ENCODE results near the gene TNFSF4.

TNFSF4 gene

DNA sequence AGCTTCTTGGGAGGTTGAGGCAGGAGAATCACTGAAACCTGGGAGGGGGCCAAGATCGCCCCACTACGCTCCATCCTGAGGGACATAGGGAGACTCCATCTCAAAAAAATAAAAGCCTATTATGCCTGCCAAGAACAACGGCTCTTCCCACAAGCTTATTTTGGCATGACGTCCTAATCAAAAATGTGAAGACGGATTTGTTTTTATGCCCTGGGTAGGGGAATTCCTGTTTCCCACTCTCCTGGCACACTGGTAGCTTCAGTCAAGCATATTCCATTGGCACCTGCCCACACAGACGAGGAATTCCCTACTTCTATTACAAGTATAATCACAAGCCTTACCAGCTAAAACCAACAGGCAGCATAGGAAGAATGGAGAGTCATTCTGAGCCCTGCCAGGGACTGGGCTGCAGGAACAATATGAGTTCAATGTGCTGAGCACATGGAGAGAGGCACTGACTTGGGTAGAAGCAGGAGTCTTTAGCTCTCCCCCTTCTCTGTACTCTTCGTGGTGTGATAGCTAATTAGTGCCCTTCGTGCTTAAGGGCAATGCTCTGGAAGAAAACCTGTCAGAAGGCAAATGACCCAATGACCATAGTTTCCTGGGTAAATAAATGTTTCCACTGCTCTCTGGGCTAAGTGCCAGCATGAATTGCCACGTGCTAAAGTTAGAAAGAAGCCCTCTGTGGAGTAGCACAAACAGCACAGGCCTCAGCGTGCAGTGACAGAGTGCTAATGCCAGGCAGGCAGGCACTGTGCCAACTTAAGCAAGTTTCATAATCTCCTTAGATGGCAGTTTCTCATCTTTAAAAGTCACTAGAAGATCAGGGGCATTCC, 16.8 kb downstream of the TNFSF4 start:
- DNase-seq: peak; percentile 56
- no peak overlapping the region for H3K4me3 ChIP-seq (ENCODE audit: low read depth, low read length)
- H3K4me1 ChIP-seq: peaks cover 7% of the 10 kb centered on the region
- H3K36me3 ChIP-seq: no peaks in the 10 kb centered on the region
- TF ChIP-seq, protein P1, sequence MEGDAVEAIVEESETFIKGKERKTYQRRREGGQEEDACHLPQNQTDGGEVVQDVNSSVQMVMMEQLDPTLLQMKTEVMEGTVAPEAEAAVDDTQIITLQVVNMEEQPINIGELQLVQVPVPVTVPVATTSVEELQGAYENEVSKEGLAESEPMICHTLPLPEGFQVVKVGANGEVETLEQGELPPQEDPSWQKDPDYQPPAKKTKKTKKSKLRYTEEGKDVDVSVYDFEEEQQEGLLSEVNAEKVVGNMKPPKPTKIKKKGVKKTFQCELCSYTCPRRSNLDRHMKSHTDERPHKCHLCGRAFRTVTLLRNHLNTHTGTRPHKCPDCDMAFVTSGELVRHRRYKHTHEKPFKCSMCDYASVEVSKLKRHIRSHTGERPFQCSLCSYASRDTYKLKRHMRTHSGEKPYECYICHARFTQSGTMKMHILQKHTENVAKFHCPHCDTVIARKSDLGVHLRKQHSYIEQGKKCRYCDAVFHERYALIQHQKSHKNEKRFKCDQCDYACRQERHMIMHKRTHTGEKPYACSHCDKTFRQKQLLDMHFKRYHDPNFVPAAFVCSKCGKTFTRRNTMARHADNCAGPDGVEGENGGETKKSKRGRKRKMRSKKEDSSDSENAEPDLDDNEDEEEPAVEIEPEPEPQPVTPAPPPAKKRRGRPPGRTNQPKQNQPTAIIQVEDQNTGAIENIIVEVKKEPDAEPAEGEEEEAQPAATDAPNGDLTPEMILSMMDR (IDR thresholded peaks at IDR 0.05; ENCODE audit: low read depth, low read length): no peak
- H3K27me3 ChIP-seq: no peaks in the 10 kb centered on the region
- no peaks in the 10 kb centered on the region for H3K9me3 ChIP-seq

DNA sequence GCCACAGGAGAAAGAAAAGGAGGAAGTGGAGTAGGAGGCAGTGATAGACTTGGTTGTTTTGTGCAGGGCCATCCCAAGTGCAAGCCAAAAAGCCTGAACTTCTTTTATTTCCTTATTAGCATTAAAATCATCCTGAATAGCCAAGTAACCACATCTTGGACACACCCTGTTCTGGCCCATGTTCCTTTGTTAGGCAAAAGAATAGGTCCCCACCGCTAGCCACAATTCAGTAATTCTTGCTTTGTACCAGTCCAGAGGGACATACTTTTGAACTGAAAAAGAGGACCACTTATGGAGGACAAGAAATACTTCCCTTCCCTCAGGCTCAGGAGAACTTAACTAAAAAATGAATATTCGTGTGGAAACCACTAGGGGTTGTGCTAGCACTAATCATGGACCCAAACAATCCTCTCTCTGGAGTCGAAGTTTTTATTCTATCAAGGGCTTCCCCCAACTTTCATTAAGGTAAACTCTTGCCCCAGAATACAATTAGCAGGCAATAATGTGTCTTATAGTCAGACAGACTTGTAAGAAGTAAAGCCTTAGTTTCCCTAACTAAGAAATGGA, 19.4 kb downstream of the TNFSF4 start:
- Histone ChIP-seq H3K9me3 (no peaks in the 10 kb centered on the region), H3K4me3 (ENCODE audit: low read depth, low read length) (no peak overlapping the region), H3K36me3 (no peaks in the 10 kb centered on the region), H3K4me1 (peaks cover 7% of the 10 kb centered on the region), H3K27me3 (no peaks in the 10 kb centered on the region)
- no peak for DNase-seq
- TF ChIP-seq, protein P1 (IDR thresholded peaks at IDR 0.05; ENCODE audit: low read depth, low read length): 0 out of 2 replicates have a peak, but pooled peaks have one; percentile 2

DNA sequence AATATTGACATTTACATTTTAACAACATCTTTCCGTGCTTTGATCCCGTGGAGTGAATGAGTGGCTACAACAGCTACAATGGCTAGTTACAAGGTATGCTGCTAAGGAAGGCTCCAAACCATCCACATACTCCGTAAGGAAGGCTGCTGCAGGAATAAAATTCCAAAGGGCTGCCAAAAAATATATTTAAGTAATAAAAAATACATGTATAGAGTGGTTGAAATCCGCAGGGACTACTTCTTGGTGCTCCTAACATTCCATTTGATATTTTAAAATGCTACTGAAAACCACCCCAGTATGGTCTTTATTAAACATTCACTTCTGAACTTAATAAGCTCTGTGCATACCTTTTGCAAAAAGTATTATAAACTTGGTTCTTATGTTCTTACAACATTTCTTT, 25.3 kb downstream of the TNFSF4 start:
- Histone ChIP-seq H3K4me1 (no peaks in the 10 kb centered on the region), H3K9me3 (no peaks in the 10 kb centered on the region), H3K4me3 (ENCODE audit: low read depth, low read length) (no peak overlapping the region), H3K27me3 (no peaks in the 10 kb centered on the region), H3K36me3 (no peaks in the 10 kb centered on the region)
- no peak for DNase-seq
- TF ChIP-seq, protein P1 (IDR thresholded peaks at IDR 0.05; ENCODE audit: low read depth, low read length): no peak

DNA sequence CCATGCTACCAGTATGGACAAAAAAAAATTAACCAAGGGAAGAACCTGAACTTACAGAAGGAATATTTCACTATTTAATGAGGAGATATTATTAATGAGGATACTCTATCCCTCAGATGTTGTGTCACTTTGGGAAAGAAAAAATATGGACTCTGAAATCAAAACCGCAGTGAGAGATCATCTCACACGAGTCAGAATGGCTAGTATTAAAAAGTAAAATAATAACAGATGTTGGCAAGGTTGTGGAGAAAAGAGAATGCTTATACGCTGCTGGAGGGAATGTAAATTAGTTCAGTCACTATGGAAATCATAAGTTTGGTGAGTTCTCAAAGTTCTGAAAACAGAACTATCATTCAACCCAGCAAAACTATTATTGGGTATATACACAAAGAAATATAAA, 30.9 kb downstream of the TNFSF4 start:
- H3K36me3 ChIP-seq: no peaks in the 10 kb centered on the region
- no peaks in the 10 kb centered on the region for H3K9me3 ChIP-seq
- no peak overlapping the region for H3K4me3 ChIP-seq (ENCODE audit: low read depth, low read length)
- no peaks in the 10 kb centered on the region for H3K4me1 ChIP-seq
- DNase-seq: no peak
- TF ChIP-seq, protein P1 (IDR thresholded peaks at IDR 0.05; ENCODE audit: low read depth, low read length): no peak
- H3K27me3 ChIP-seq: no peaks in the 10 kb centered on the region

DNA sequence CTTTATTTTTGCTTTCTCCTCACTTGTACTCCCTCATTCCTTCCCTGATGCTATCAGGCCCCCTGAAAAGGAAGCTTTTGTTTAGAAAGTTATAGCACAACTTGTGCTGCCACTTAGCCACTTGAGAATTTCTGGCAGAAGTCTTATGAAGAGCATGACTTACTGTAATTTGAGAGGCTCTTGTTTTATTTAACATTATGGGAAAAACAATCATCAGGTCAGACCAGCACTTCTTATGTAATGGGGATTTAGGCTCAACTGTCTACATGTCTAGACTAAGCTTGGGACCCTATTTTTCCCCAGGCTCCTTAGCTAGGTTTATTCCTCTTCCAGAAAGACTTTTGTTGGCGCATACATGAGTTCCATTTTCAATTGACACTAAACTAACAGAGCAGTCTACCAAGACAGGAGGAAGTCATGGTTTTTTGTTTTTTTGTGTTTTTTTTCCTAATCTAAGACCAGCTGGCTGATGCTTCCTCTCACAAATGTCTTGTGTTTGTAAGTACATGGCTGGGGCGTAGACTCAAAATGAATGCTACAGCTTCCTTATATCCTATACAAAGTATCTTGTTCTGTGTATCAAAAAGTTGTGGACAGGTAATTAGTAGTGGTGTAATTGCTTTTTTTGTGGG, 31.5 kb downstream of the TNFSF4 start:
- TF ChIP-seq, protein P1 (IDR thresholded peaks at IDR 0.05; ENCODE audit: low read depth, low read length): no peak
- no peaks in the 10 kb centered on the region for H3K27me3 ChIP-seq
- H3K9me3 ChIP-seq: no peaks in the 10 kb centered on the region
- H3K4me3 ChIP-seq (ENCODE audit: low read depth, low read length): no peak overlapping the region
- DNase-seq: no peak
- no peaks in the 10 kb centered on the region for H3K36me3 ChIP-seq
- no peaks in the 10 kb centered on the region for H3K4me1 ChIP-seq

DNA sequence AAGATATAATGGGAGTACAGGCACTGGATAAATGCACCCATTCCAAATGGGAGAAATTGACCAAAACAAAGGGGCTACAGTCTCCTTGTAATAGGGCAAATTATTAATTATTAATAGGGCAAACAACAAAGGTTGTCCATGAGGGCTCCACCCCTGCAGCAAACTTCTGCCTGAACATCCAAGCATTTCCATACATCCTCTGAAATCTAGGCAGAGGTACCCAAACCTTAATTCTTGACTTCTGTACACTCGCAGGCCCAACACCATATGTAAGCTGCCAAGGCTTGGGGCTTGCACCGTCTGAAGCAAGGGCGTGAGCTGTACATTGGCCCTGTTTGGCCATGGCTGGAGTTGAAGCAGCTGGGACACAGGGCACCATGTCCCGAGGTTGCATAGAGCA, 33.7 kb downstream of the TNFSF4 start:
- DNase-seq: no peak
- H3K27me3 ChIP-seq: no peaks in the 10 kb centered on the region

More for the DNA sequence above, 33.7 kb downstream of the TNFSF4 start:
- no peaks in the 10 kb centered on the region for H3K9me3 ChIP-seq
- TF ChIP-seq, protein P1 (IDR thresholded peaks at IDR 0.05; ENCODE audit: low read depth, low read length): no peak
- H3K4me3 ChIP-seq (ENCODE audit: low read depth, low read length): no peak overlapping the region
- H3K4me1 ChIP-seq: no peaks in the 10 kb centered on the region
- H3K36me3 ChIP-seq: no peaks in the 10 kb centered on the region
